ENCODE results near the gene RSPH3. TPM values are rescaled to one million over a fixed set of nuclear protein-coding genes. Genes with fewer than 3 reads are reported as not detected.

The RSPH3 gene
- total RNA-seq, 1 experiment from 2014 or later: 3.0 TPM

DNA sequence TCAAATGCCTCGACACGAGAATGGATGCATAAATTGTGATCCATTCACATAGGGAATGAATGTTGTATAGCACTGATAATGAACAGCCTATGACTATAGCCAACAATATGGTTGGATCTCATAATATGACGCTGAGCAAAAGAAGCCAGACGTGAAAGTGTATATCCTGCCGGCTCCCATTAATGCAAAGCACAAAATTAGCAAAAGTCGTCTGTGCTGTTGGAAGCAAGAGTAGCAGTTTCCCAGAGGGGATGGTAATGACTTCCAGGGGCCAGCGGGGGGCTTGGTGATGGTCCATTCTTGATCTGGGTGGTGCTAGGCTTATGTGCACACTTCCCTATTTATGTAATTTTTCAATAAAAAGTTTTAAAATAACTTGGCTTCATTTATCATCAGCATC is 45.8 kb upstream of the RSPH3 start:
- H3K9me3 ChIP-seq: no peaks in the 10 kb centered on the region
- ChIA-PET POLR2A (no interaction called here), CTCF (no interaction called here)
- Mint-ChIP-seq H3K4me3 (ENCODE audit: unreplicated experiment) (no peak overlapping the region), H3K27ac (ENCODE audit: unreplicated experiment) (no peak overlapping the region), H3K9me3 (ENCODE audit: unreplicated experiment) (no peaks in the 10 kb centered on the region), H3K4me1 (ENCODE audit: low read depth, unreplicated experiment) (no peaks in the 10 kb centered on the region), H3K27me3 (ENCODE audit: insufficient read depth, unreplicated experiment) (peaks cover 19% of the 10 kb centered on the region), H3K36me3 (ENCODE audit: insufficient read depth, unreplicated experiment) (no peaks in the 10 kb centered on the region)
- no TSS peak for BruUV-seq (replicated peaks)
- no peaks in the 10 kb centered on the region for H3K4me1 ChIP-seq
- H3K27me3 ChIP-seq (replicated peaks; ENCODE audit: control insufficient read depth, insufficient read depth, low read length): no peaks in the 10 kb centered on the region
- no peak for DNase-seq
- no peak for TF ChIP-seq CTCF (IDR thresholded peaks at IDR 0.05; ENCODE audit: insufficient read depth in 1 of 2, low read depth in 1 of 2, low read length in 1 of 2, severe bottlenecking in 1 of 2, unreplicated experiment in 1 of 2)
- H3K4me3 ChIP-seq (ENCODE audit: low read depth, low read length): no peak overlapping the region
- intact Hi-C loops (cut with micrococcal nuclease; ENCODE audit: unreplicated experiment): no loop called here
- no peaks in the 10 kb centered on the region for H3K36me3 ChIP-seq (ENCODE audit: control insufficient read depth, insufficient read depth, low read length)

DNA sequence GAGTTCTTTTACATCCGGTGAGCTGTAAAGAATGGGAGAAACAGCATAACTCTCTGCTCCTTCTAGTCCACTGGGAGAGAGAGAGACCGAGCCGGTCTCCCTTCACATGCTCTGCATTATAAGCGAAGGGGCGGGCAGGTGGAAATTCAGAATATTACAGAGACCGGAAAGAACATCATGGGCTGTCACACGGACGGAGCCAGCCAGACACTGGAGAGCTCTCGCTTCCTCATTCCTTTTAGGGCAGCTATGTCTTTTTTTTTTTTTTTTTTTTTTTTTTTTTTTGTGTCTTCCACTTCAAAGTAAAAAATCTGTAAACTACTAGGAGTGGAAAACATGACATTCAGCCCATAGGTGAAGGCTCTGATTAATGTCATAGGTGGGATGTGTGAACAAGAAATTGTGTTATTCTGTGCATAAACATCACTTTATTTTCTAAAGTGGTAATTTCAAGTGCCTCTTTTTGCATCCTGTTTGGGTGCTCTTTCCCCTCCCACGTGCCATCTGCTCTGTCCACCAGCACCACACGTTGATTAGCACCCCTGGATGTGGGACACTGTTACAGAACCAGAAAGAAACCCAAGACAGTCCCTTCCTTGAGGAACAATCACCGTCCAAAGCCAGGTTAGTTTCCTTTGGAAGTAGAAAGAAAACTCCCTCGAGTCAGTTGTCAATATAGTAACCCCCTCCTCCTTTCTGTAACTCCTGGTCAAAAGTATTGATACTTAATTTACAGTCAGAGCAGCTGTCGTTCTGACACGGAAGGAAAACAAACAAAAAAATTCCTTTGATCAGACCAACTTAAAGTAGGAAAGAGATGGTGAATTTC is 45.1 kb upstream of the RSPH3 start, which contains the start of gene TAGAP:
TAGAP (minus strand) TSS at position 93 of the 829 bp plus-strand sequence. CDS start 845 bp downstream, outside the sequence.
- Mint-ChIP-seq H3K9me3 (ENCODE audit: unreplicated experiment) (no peaks in the 10 kb centered on the region), H3K4me3 (ENCODE audit: unreplicated experiment) (no peak within 1 kb of the TSS), H3K36me3 (ENCODE audit: insufficient read depth, unreplicated experiment) (no peaks in the 10 kb centered on the region), H3K4me1 (ENCODE audit: low read depth, unreplicated experiment) (no peaks in the 10 kb centered on the region), H3K27ac (ENCODE audit: unreplicated experiment) (no peak within 1 kb of the TSS), H3K27me3 (ENCODE audit: insufficient read depth, unreplicated experiment) (peaks cover 19% of the 10 kb centered on the region)
- H3K36me3 ChIP-seq (ENCODE audit: control insufficient read depth, insufficient read depth, low read length): no peaks in the 10 kb centered on the region
- ChIA-PET CTCF (no interaction called here), POLR2A (interaction anchor here (0.6 kb wide), 1 partner anchor 46 kb away, joined by 4 read pairs; no protein-coding TSS in a partner anchor)
- DNase-seq: peak in 1 of 2 experiments; percentile 12
- no peaks in the 10 kb centered on the region for H3K9me3 ChIP-seq
- intact Hi-C loops (cut with micrococcal nuclease; ENCODE audit: unreplicated experiment): no loop called here
- H3K4me1 ChIP-seq: no peaks in the 10 kb centered on the region
- no peak for TF ChIP-seq CTCF (IDR thresholded peaks at IDR 0.05; ENCODE audit: insufficient read depth in 1 of 2, low read depth in 1 of 2, low read length in 1 of 2, severe bottlenecking in 1 of 2, unreplicated experiment in 1 of 2)
- no peak within 1 kb of the TSS for H3K4me3 ChIP-seq (ENCODE audit: low read depth, low read length)
- no peaks in the 10 kb centered on the region for H3K27me3 ChIP-seq (replicated peaks; ENCODE audit: control insufficient read depth, insufficient read depth, low read length)
- no TSS peak for BruUV-seq (replicated peaks)

DNA sequence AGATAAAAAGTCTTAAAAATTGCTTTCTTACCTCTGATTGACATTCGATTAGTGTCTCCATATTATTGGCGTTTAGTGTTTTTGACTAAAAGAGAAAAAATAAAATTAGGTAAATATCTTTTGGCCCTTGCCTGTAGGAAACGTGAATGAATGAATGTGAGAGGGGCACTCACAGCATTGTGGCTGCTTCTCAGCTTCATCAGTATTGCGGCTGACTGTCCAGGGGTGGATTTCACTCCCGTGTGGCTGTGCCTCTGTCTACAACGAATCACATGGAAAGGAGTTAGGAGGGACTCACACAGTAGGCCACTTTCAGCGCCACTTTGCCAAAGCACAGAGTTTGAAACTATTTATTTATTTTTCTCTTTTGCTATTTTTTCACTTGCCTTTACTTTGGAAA is 43.9 kb upstream of the RSPH3 start:
- H3K9me3 Mint-ChIP-seq (ENCODE audit: unreplicated experiment): no peaks in the 10 kb centered on the region
- no peak overlapping the region for H3K4me3 Mint-ChIP-seq (ENCODE audit: unreplicated experiment)
- H3K36me3 Mint-ChIP-seq (ENCODE audit: insufficient read depth, unreplicated experiment): no peaks in the 10 kb centered on the region
- POLR2A ChIA-PET: no interaction called here
- intact Hi-C loops (cut with micrococcal nuclease; ENCODE audit: unreplicated experiment): no loop called here
- Histone ChIP-seq H3K4me3 (ENCODE audit: low read depth, low read length) (no peak overlapping the region), H3K4me1 (no peaks in the 10 kb centered on the region), H3K9me3 (no peaks in the 10 kb centered on the region), H3K36me3 (ENCODE audit: control insufficient read depth, insufficient read depth, low read length) (no peaks in the 10 kb centered on the region), H3K27me3 (replicated peaks; ENCODE audit: control insufficient read depth, insufficient read depth, low read length) (no peaks in the 10 kb centered on the region)
- TF ChIP-seq CTCF (IDR thresholded peaks at IDR 0.05; ENCODE audit: insufficient read depth in 1 of 2, low read depth in 1 of 2, low read length in 1 of 2, severe bottlenecking in 1 of 2, unreplicated experiment in 1 of 2): no peak
- BruUV-seq (replicated peaks): no TSS peak
- peaks cover 19% of the 10 kb centered on the region for H3K27me3 Mint-ChIP-seq (ENCODE audit: insufficient read depth, unreplicated experiment)
- CTCF ChIA-PET: interaction anchor here (2.0 to 2.7 kb wide), 2 partner anchors 66 to 91 kb away, joined by 7 to 20 read pairs; no protein-coding TSS in a partner anchor
- H3K27ac Mint-ChIP-seq (ENCODE audit: unreplicated experiment): no peak overlapping the region
- H3K4me1 Mint-ChIP-seq (ENCODE audit: low read depth, unreplicated experiment): no peaks in the 10 kb centered on the region
- DNase-seq: no peak
